HL-60/S4 (cell line): ENCODE measurements around the gene CNP.

ENCODE experiments used
- in situ Hi-C: fragments of 300-500 bp; cut with MboI; formaldehyde crosslinking; loops from 2 replicates; pipeline ENCODE4 v1.14.3; 2022; ENCODE audit warnings: low sequenced_read_pairs

The CNP gene

DNA sequence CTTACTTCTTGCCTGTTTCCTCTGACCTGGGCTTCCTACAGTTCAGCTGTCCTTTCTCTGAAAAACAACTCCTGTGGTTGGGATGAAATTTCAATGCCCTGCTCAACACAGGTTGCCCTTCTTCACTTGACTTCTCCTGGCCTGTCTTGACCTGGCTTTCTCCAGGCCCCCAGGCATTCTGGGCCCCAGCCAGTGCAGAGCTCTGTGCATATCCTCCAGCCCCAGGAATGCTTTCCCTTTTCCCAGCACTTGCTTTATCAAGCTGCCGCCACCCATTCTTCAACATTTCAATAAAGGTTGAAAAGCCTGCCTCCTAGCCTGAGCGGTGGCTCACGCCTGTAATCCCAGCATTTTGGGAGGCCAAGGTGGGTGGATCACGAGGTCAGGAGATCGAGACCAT is 25.4 kb upstream of the CNP start:
- in situ Hi-C loops, result no loop called here

- in situ Hi-C loops, result no loop called here
Measured at GRCh38 chr17:41942626-41943373, 23.8 kb upstream of the CNP start.

DNA sequence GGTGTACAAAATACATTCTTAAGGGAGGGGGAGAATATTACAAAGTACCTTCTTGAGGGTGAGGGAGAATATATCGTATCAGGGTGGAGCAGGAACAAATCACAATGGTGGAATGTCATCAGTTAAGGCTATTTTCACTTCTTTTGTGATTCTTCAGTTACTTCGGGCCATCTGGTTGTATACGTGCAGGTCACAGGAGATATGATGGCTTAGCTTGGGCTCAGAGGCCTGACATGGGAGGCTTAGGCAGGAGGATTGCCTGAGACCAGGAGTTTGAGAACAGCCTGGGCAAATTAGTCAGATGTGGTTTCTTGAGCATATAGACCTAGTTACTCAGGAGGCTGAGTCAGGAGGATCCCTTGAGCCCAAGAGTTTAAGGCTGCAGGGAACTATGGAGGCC is 23.1 kb upstream of the CNP start:
- in situ Hi-C loops, result no loop called here

- in situ Hi-C loops, result no loop called here
Measured at GRCh38 chr17:41944943-41945342, 21.7 kb upstream of the CNP start.

- in situ Hi-C loops, result no loop called here
Measured at GRCh38 chr17:41948762-41949460, 17.7 kb upstream of the CNP start.

- in situ Hi-C loops, result no loop called here
Measured at GRCh38 chr17:41956522-41956921, 10.1 kb upstream of the CNP start.

DNA sequence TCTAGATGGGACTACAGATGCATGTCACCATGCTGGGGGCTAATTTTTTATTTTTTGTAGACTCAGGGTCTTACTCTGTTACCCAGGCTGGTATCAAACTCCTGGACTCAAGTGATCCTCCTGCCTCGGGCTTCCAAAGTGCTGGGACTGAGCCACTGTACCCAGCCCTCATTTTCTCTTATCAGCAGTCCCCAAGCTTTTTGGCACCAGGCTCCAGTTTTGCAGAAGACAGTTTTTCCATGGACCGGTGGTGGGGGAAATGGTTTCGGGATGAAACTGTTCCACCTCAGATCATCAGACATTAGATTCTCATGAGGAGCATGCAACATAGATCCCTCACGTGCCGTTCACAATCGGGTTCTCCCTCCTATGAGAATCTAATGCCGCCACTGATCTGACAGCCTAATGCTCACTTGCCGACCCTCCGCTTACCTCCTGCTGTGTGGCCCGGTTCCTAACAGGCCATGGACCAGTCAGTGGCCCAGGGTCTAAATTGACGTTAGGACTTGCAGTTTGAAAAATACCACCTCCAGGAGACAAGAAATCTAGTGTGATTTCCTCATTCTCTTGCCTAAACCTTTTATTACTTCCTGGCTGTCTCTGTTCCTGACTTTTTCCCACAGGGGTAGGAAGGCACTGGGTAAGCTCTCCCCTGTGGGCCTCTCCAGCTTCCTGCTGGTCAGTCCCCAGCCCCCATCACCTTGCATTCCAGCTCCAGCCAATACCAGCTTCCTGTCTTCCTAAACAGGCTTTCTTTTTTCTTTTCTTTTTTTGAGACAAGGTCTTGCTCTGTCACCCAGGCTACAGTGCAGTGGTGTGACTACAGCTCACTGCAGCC is 9.3 kb upstream of the CNP start:
- in situ Hi-C loops, result no loop called here

DNA sequence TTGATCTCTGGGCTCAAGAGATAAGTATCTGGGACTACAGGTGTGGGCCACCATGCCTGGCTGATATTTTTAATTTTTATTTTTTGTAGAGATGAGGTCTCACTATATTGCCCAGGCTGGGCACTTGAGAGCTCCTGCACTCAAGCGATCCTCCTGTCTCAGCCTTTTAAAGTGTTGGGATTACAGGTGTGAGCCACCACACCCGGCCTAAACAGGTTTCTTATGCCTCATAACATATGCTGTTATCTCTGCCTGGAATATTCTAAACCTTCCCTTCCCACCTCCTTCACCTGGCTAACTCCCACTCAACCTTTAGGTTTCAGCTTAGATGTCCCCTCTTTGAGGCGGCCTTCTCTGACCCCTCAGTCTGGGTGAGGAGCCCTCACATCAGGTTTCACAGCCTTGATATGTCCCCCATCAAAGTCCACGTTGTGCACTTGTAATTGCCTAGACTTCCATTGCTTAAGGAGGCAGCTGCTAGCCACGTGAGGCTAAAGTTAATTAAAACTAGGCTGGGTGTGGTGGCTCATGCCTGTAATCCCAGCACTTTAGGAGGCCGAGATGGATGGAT is 8.6 kb upstream of the CNP start:
- in situ Hi-C loops, result no loop called here

- in situ Hi-C loops, result no loop called here
Measured at GRCh38 chr17:41959030-41959335, 7.6 kb upstream of the CNP start.

GRCh38 chr17:41959336-41960095 is 7.1 kb upstream of the CNP start:
- in situ Hi-C loops, result loop anchor here (5.0 to 10.0 kb wide), 3 partner anchors 153 to 565 kb away; partner anchors contain the start of gene DHX58

- in situ Hi-C loops, result loop anchor here (5.0 to 10.0 kb wide), 3 partner anchors 150 to 563 kb away; partner anchors contain the start of gene DHX58
Measured at GRCh38 chr17:41962111-41962510, 4.5 kb upstream of the CNP start.

GRCh38 chr17:41962768-41963434 is 3.7 kb upstream of the CNP start:
- in situ Hi-C loops, result loop anchor here (5.0 to 10.0 kb wide), 3 partner anchors 149 to 562 kb away; partner anchors contain the start of gene DHX58

GRCh38 chr17:41965694-41966462 is 717 bp upstream of the CNP start:
- in situ Hi-C loops, result loop anchor here (10.0 kb wide), 2 partner anchors 439 to 559 kb away; no protein-coding TSS in a partner anchor

DNA sequence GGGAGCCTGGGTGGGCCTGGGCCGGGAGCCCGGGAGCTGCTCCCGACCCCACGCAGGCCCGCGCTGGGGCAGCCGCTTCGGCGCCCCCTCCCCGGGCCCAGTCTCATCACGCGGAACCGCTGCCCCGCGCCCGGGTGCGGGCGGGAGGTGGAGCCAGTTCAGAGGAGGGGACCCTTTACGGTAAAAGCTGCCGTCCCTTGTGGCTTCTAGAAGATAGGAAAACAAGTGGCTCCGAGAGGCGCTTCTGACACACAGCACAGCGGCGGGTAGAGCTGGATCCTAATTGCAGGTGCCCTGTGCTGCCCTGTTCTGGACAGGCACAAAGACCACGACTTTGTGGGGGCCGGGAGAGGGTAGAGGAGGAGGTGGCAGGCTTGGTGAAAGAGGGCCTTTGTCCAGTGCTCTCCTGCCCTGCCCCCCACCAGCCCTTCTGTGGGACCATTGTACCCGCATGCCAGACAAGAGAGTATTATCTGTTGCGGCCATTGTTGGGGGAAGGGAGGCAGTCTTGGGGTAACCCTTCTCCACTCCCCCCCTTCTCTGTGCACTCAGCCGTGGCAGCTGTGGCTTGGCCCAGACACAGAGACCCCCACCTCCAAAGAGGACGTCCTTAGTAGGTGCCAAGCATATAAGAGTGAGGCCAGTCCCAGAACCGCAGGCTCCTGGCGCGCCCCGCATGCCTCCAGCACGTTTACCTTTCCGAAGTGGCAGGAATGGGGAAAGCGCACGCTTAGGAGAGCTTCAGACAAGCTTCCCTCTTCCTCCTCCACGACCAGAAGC is 736 bp downstream of the CNP start:
- in situ Hi-C loops, result loop anchor here (10.0 kb wide), 2 partner anchors 437 to 557 kb away; no protein-coding TSS in a partner anchor

DNA sequence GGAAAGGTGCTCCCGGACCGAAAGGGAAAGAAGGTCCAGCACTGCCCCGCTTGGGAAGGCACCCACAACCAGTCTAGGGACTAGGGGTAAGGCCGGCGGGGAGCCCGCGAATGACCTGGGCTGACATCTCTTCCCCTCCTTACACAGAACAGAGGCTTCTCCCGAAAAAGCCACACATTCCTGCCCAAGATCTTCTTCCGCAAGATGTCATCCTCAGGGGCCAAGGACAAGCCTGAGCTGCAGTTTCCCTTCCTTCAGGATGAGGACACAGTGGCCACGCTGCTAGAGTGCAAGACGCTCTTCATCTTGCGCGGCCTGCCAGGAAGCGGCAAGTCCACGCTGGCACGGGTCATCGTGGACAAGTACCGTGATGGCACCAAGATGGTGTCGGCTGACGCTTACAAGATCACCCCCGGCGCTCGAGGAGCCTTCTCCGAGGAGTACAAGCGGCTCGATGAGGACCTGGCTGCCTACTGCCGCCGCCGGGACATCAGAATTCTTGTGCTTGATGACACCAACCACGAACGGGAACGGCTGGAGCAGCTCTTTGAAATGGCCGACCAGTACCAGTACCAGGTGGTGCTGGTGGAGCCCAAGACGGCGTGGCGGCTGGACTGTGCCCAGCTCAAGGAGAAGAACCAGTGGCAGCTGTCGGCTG is 1.5 kb downstream of the CNP start:
- in situ Hi-C loops, result loop anchor here (10.0 kb wide), 2 partner anchors 437 to 557 kb away; no protein-coding TSS in a partner anchor

DNA sequence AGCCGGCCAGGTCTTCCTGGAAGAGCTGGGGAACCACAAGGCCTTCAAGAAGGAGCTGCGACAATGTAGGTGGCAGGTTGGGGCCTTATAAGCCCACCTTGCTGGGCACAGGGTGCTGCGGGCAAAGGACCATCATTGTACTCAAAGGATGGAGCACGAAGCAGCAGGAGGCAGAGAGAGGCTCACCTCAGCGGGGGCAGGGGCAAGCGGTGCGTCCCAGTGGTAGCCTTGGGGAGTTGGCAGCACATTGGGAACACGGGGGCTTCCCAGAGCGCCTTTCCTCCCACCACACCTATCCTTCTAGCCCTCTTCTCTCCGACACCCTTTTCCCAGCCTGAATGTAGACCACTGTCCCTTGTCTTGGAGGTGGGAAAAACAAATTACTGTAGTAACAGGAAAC is 2.1 kb downstream of the CNP start:
- in situ Hi-C loops, result loop anchor here (10.0 kb wide), 2 partner anchors 436 to 556 kb away; no protein-coding TSS in a partner anchor

DNA sequence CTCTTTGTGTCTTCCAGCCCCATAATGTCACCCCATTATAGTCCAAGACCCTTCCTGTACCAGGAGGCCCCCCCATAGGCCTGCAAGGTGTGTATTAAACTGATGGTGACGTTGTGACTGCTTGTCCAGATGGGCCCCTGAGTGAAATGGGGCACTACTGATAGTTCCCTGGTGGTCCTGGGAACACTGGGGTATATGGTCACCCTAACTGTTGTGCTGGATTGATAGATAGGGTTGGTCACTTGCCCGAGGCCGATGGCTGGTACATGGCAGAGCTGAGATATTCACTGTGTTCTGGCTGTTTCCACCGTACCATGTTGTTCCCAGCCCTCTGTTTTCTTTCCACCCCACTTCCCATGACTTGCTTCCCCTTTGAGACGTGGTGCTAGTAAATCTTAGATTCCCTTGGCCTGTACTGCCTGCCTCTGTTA is 4.3 kb downstream of the CNP start:
- in situ Hi-C loops, result no loop called here
